ENCODE results near the gene NWD2.

The NWD2 gene

GRCh38 chr4:37470245-37470644, 225.7 kb downstream of the NWD2 start:
- no peak for ATAC-seq (replicated peaks; ENCODE audit: extremely low read depth, poor library complexity, severe bottlenecking)
- Mint-ChIP-seq H3K36me3 (ENCODE audit: insufficient read depth) (no peaks in the 10 kb centered on the region), H3K4me1 (no peaks in the 10 kb centered on the region), H3K4me3 (no peak overlapping the region), H3K27ac (ENCODE audit: low read depth) (no peak overlapping the region), H3K9me3 (no peaks in the 10 kb centered on the region), H3K27me3 (peaks cover 23% of the 10 kb centered on the region)
- no peak for DNase-seq (ENCODE audit: low spot score in 2 of 2)

- Mint-ChIP-seq H3K9me3 (no peaks in the 10 kb centered on the region), H3K27me3 (peaks cover 26% of the 10 kb centered on the region), H3K27ac (ENCODE audit: low read depth) (no peak overlapping the region), H3K4me3 (no peak overlapping the region), H3K36me3 (ENCODE audit: insufficient read depth) (no peaks in the 10 kb centered on the region), H3K4me1 (no peaks in the 10 kb centered on the region)
- DNase-seq (ENCODE audit: low spot score in 2 of 2) (no peak), ATAC-seq (replicated peaks; ENCODE audit: extremely low read depth, poor library complexity, severe bottlenecking) (no peak)
These were observed 226.6 kb downstream of the NWD2 start for GRCh38 chr4:37471093-37471492.

- DNase-seq (ENCODE audit: low spot score in 2 of 2) (no peak), ATAC-seq (replicated peaks; ENCODE audit: extremely low read depth, poor library complexity, severe bottlenecking) (no peak)
- no peak overlapping the region for H3K4me3 Mint-ChIP-seq
- H3K4me1 Mint-ChIP-seq: no peaks in the 10 kb centered on the region
- no peak overlapping the region for H3K27ac Mint-ChIP-seq (ENCODE audit: low read depth)
- peaks cover 34% of the 10 kb centered on the region for H3K27me3 Mint-ChIP-seq
- no peaks in the 10 kb centered on the region for H3K36me3 Mint-ChIP-seq (ENCODE audit: insufficient read depth)
- H3K9me3 Mint-ChIP-seq: no peaks in the 10 kb centered on the region
These were observed 227.4 kb downstream of the NWD2 start for GRCh38 chr4:37471971-37472370.

- no peak for DNase-seq (ENCODE audit: low spot score in 2 of 2)
- H3K27ac Mint-ChIP-seq (ENCODE audit: low read depth): no peak overlapping the region
- H3K36me3 Mint-ChIP-seq (ENCODE audit: insufficient read depth): no peaks in the 10 kb centered on the region
These were observed 229.3 kb downstream of the NWD2 start for GRCh38 chr4:37473807-37474206.

GRCh38 chr4:37475087-37475486, 230.5 kb downstream of the NWD2 start:
- H3K27me3 Mint-ChIP-seq: peaks cover 64% of the 10 kb centered on the region
- ATAC-seq (replicated peaks; ENCODE audit: extremely low read depth, poor library complexity, severe bottlenecking) (no peak), DNase-seq (ENCODE audit: low spot score in 2 of 2) (no peak)
- no peaks in the 10 kb centered on the region for H3K9me3 Mint-ChIP-seq
- H3K4me1 Mint-ChIP-seq: no peaks in the 10 kb centered on the region
- no peak overlapping the region for H3K4me3 Mint-ChIP-seq
- H3K27ac Mint-ChIP-seq (ENCODE audit: low read depth): no peak overlapping the region
- H3K36me3 Mint-ChIP-seq (ENCODE audit: insufficient read depth): no peaks in the 10 kb centered on the region

More at GRCh38 chr4:37473807-37474206, 229.3 kb downstream of the NWD2 start:
- Mint-ChIP-seq H3K4me3 (no peak overlapping the region), H3K4me1 (no peaks in the 10 kb centered on the region), H3K27me3 (peaks cover 52% of the 10 kb centered on the region), H3K9me3 (no peaks in the 10 kb centered on the region)
- no peak for ATAC-seq (replicated peaks; ENCODE audit: extremely low read depth, poor library complexity, severe bottlenecking)

GRCh38 chr4:37475776-37476175, 231.2 kb downstream of the NWD2 start:
- no peaks in the 10 kb centered on the region for H3K36me3 Mint-ChIP-seq (ENCODE audit: insufficient read depth)
- no peak overlapping the region for H3K4me3 Mint-ChIP-seq
- no peaks in the 10 kb centered on the region for H3K9me3 Mint-ChIP-seq
- no peak overlapping the region for H3K27ac Mint-ChIP-seq (ENCODE audit: low read depth)
- DNase-seq (ENCODE audit: low spot score in 2 of 2) (no peak), ATAC-seq (replicated peaks; ENCODE audit: extremely low read depth, poor library complexity, severe bottlenecking) (no peak)
- H3K27me3 Mint-ChIP-seq: peaks cover 71% of the 10 kb centered on the region
- H3K4me1 Mint-ChIP-seq: no peaks in the 10 kb centered on the region

- H3K4me3 Mint-ChIP-seq: no peak overlapping the region
- no peaks in the 10 kb centered on the region for H3K36me3 Mint-ChIP-seq (ENCODE audit: insufficient read depth)
- DNase-seq (ENCODE audit: low spot score in 2 of 2) (no peak), ATAC-seq (replicated peaks; ENCODE audit: extremely low read depth, poor library complexity, severe bottlenecking) (no peak)
- H3K27me3 Mint-ChIP-seq: peaks cover 76% of the 10 kb centered on the region
- no peaks in the 10 kb centered on the region for H3K9me3 Mint-ChIP-seq
- H3K27ac Mint-ChIP-seq (ENCODE audit: low read depth): no peak overlapping the region
- no peaks in the 10 kb centered on the region for H3K4me1 Mint-ChIP-seq
These were observed 231.7 kb downstream of the NWD2 start for GRCh38 chr4:37476256-37476655.

GRCh38 chr4:37476691-37477090, 232.1 kb downstream of the NWD2 start:
- DNase-seq (ENCODE audit: low spot score in 2 of 2): no peak
- Mint-ChIP-seq H3K27me3 (peaks cover 80% of the 10 kb centered on the region), H3K27ac (ENCODE audit: low read depth) (no peak overlapping the region), H3K9me3 (no peaks in the 10 kb centered on the region), H3K36me3 (ENCODE audit: insufficient read depth) (no peaks in the 10 kb centered on the region), H3K4me1 (no peaks in the 10 kb centered on the region), H3K4me3 (no peak overlapping the region)
- ATAC-seq (replicated peaks; ENCODE audit: extremely low read depth, poor library complexity, severe bottlenecking): no peak

GRCh38 chr4:37477126-37477525, 232.6 kb downstream of the NWD2 start:
- no peak for DNase-seq (ENCODE audit: low spot score in 2 of 2)
- Mint-ChIP-seq H3K4me3 (no peak overlapping the region), H3K36me3 (ENCODE audit: insufficient read depth) (no peaks in the 10 kb centered on the region), H3K27me3 (peaks cover 84% of the 10 kb centered on the region), H3K4me1 (no peaks in the 10 kb centered on the region), H3K9me3 (no peaks in the 10 kb centered on the region), H3K27ac (ENCODE audit: low read depth) (no peak overlapping the region)
- no peak for ATAC-seq (replicated peaks; ENCODE audit: extremely low read depth, poor library complexity, severe bottlenecking)

GRCh38 chr4:37478151-37478550, 233.6 kb downstream of the NWD2 start:
- no peak for DNase-seq (ENCODE audit: low spot score in 2 of 2)
- Mint-ChIP-seq H3K4me1 (no peaks in the 10 kb centered on the region), H3K36me3 (ENCODE audit: insufficient read depth) (no peaks in the 10 kb centered on the region), H3K9me3 (no peaks in the 10 kb centered on the region), H3K27ac (ENCODE audit: low read depth) (no peak overlapping the region), H3K27me3 (peaks cover 84% of the 10 kb centered on the region), H3K4me3 (no peak overlapping the region)
- ATAC-seq (replicated peaks; ENCODE audit: extremely low read depth, poor library complexity, severe bottlenecking): no peak

- no peaks in the 10 kb centered on the region for H3K9me3 Mint-ChIP-seq
- H3K4me1 Mint-ChIP-seq: no peaks in the 10 kb centered on the region
- H3K4me3 Mint-ChIP-seq: no peak overlapping the region
- DNase-seq (ENCODE audit: low spot score in 2 of 2) (no peak), ATAC-seq (replicated peaks; ENCODE audit: extremely low read depth, poor library complexity, severe bottlenecking) (no peak)
- peaks cover 75% of the 10 kb centered on the region for H3K27me3 Mint-ChIP-seq
- no peaks in the 10 kb centered on the region for H3K36me3 Mint-ChIP-seq (ENCODE audit: insufficient read depth)
- no peak overlapping the region for H3K27ac Mint-ChIP-seq (ENCODE audit: low read depth)
These were observed 236.0 kb downstream of the NWD2 start for GRCh38 chr4:37480509-37480908.

GRCh38 chr4:37481547-37482122, 237.1 kb downstream of the NWD2 start:
- Mint-ChIP-seq H3K36me3 (ENCODE audit: insufficient read depth) (no peaks in the 10 kb centered on the region), H3K27ac (ENCODE audit: low read depth) (no peak overlapping the region), H3K9me3 (no peaks in the 10 kb centered on the region), H3K27me3 (peaks cover 67% of the 10 kb centered on the region), H3K4me1 (no peaks in the 10 kb centered on the region), H3K4me3 (no peak overlapping the region)
- DNase-seq (ENCODE audit: low spot score in 2 of 2): no peak
- no peak for ATAC-seq (replicated peaks; ENCODE audit: extremely low read depth, poor library complexity, severe bottlenecking)

GRCh38 chr4:37482236-37482913, 237.8 kb downstream of the NWD2 start:
- Mint-ChIP-seq H3K27me3 (peaks cover 60% of the 10 kb centered on the region), H3K4me1 (no peaks in the 10 kb centered on the region), H3K4me3 (no peak overlapping the region), H3K9me3 (no peaks in the 10 kb centered on the region), H3K36me3 (ENCODE audit: insufficient read depth) (no peaks in the 10 kb centered on the region), H3K27ac (ENCODE audit: low read depth) (no peak overlapping the region)
- DNase-seq (ENCODE audit: low spot score in 2 of 2) (no peak), ATAC-seq (replicated peaks; ENCODE audit: extremely low read depth, poor library complexity, severe bottlenecking) (no peak)
